Progenitor cell of endocrine pancreas (in vitro differentiated cells): ENCODE data around the gene SLC4A2. TPM values are rescaled to one million over a fixed set of nuclear protein-coding genes. Genes with fewer than 3 reads are reported as not detected.
"Not testable (repeated sequence)": the region's sequence is repeated elsewhere in the genome, so short reads cannot be mapped to it uniquely, and the experiment has no call there.

Source experiments
- DNase-seq: peaks from one replicate; pipeline ENCODE4 v3.0.0; 2021; ENCODE audit warnings: low spot score; ENCODE audit not compliant: unreplicated experiment
- H3K27ac Mint-ChIP-seq: 2 replicates; pipeline ENCODE4 v1.8.0; 2021; ENCODE audit warnings: mild to moderate bottlenecking, moderate library complexity, mixed read lengths
- H3K27me3 Mint-ChIP-seq: 2 replicates; pipeline ENCODE4 v1.8.0; 2021; ENCODE audit warnings: mixed read lengths
- H3K36me3 Mint-ChIP-seq: 2 replicates; pipeline ENCODE4 v1.8.0; 2022; ENCODE audit warnings: mixed read lengths; ENCODE audit not compliant: insufficient read depth
- H3K4me1 Mint-ChIP-seq: 2 replicates; pipeline ENCODE4 v1.8.0; 2021; ENCODE audit warnings: low read depth, mixed read lengths
- H3K4me3 Mint-ChIP-seq: 2 replicates; pipeline ENCODE4 v1.8.0; 2021; ENCODE audit warnings: low read depth, mild to moderate bottlenecking, moderate library complexity, mixed read lengths
- H3K9me3 Mint-ChIP-seq: 2 replicates; pipeline ENCODE4 v1.8.0; 2021; ENCODE audit warnings: low read depth, mixed read lengths
- total RNA-seq: library from RNA; stranded (reverse); gene quantifications from 2 replicates; pipeline ENCODE4 v1.2.1, GENCODE V29; 2021
- TF ChIP-seq, protein P1 (sequence below): fragments of 200-600 bp; sonication (generic); IDR thresholded peaks from one replicate; pipeline ENCODE4 v1.5.0; 2021; ENCODE audit warnings: antibody characterized with exemption, mild to moderate bottlenecking; ENCODE audit not compliant: unreplicated experiment

SLC4A2 gene
- total RNA-seq, 1 donor from 2014 or later, result 213 TPM

DNA sequence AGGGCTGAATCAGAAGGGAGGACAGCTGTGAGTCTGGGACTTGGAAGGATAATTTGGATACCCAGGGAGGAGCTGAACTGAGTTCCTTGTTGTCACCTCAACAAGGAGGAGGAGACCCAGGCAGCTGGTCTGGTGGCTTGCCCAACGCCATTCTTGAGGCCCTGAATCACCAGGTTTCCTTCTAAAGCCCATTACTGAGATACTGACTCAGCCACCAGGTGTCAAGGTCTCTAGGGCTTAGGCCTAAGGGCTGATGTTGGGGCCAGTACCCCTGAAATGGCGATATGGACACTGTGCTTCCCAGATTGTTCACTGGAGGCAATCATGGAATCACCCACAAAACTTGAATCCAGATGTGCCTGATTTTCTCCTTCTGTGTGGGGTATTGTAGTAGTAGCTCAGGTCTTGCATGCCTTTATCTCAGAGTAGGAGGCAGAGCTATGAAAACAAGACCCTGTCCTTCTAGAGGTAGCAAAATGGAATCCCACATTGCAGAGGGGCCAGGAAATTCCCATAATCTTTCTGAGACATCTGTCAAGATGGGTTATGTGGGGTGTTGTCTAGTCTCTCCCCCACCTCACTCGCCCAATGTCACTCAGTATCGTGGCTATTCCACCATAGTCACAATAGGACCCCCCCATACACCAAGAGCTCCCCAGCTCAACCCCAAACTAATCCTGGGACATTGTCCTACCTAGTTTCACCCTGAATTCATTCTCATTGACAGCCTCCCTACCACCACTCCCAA is 33.3 kb upstream of the SLC4A2 start:
- Mint-ChIP-seq H3K27me3 (peaks cover 33% of the 10 kb centered on the region), H3K9me3 (no peaks in the 10 kb centered on the region), H3K27ac (no peak overlapping the region), H3K4me3 (no peak overlapping the region), H3K4me1 (peaks cover 19% of the 10 kb centered on the region), H3K36me3 (no peaks in the 10 kb centered on the region)
- TF ChIP-seq, protein P1, sequence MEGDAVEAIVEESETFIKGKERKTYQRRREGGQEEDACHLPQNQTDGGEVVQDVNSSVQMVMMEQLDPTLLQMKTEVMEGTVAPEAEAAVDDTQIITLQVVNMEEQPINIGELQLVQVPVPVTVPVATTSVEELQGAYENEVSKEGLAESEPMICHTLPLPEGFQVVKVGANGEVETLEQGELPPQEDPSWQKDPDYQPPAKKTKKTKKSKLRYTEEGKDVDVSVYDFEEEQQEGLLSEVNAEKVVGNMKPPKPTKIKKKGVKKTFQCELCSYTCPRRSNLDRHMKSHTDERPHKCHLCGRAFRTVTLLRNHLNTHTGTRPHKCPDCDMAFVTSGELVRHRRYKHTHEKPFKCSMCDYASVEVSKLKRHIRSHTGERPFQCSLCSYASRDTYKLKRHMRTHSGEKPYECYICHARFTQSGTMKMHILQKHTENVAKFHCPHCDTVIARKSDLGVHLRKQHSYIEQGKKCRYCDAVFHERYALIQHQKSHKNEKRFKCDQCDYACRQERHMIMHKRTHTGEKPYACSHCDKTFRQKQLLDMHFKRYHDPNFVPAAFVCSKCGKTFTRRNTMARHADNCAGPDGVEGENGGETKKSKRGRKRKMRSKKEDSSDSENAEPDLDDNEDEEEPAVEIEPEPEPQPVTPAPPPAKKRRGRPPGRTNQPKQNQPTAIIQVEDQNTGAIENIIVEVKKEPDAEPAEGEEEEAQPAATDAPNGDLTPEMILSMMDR, result no peak
- no peak for DNase-seq

DNA sequence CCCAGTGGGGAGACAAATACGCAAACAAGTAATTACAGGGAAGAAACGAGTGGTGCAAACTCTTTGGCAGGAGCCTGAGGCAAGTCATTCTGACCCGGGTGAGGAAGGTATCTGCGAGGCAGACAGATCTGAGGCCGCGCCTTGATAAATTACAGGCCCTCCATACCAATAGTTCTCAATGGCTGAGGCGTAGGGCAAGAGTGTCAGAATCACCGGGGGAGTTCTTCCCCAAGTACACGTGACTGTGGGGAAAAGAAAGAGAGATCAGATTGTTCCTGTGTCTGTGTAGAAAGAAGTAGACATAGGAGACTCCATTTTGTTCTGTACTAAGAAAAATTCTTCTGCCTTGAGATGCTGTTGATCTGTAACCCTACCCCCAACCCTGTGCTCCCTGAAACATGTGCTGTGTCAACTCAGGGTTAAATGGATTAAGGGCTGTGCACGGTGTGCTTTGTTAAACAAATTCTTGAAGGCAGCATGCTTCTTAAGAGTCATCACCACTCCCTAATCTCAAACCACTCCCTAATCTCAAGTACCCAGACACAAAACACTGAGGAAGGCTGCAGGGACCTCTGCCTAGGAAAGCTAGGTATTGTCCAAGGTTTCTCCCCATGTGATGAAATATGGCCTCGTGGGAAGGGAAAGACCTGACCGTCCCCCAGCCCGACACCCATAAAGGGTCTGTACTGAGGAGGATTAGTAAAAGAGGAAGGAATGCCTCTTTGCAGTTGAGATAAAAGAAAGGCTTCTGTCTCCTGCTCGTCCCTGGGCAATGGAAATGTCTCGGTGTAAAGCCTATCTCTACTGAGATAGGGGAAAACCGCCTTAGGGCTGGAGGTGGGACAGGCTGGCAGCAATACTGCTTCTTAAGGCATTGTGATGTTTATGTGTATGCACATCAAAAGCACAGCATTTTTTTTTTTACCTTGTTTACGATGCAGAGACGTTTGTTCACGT is 32.3 kb upstream of the SLC4A2 start:
- Mint-ChIP-seq H3K4me1 (peaks cover 19% of the 10 kb centered on the region), H3K27ac (peak overlapping the region; percentile 97), H3K4me3 (peak overlapping the region; percentile 87), H3K27me3 (peaks cover 23% of the 10 kb centered on the region)
- not testable (repeated sequence) for H3K9me3 Mint-ChIP-seq, DNase-seq, H3K36me3 Mint-ChIP-seq

DNA sequence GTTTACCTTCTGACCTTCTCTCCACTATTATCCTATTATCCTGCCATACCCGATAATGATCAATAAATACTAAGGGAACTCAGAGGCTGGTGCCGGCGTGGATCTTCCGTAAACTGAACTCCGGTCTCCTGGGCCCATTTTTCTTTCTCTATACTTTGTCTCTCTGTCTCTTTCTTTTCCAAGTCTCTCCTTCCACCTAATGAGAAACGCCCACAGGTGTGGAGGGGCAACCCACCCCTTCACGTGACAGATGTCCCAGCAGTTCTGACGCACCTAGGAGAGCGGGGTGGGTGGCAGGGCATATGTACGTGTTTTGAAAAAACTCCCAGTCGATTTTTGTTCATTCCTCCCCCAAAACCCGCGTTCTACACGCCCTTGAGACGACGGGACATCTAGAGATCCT is 31.7 kb upstream of the SLC4A2 start:
- H3K9me3 Mint-ChIP-seq, DNase-seq, H3K36me3 Mint-ChIP-seq: not testable (repeated sequence)
- Mint-ChIP-seq H3K4me1 (peaks cover 19% of the 10 kb centered on the region), H3K27me3 (peaks cover 23% of the 10 kb centered on the region), H3K4me3 (peak overlapping the region; percentile 87), H3K27ac (peak overlapping the region; percentile 97)

DNA sequence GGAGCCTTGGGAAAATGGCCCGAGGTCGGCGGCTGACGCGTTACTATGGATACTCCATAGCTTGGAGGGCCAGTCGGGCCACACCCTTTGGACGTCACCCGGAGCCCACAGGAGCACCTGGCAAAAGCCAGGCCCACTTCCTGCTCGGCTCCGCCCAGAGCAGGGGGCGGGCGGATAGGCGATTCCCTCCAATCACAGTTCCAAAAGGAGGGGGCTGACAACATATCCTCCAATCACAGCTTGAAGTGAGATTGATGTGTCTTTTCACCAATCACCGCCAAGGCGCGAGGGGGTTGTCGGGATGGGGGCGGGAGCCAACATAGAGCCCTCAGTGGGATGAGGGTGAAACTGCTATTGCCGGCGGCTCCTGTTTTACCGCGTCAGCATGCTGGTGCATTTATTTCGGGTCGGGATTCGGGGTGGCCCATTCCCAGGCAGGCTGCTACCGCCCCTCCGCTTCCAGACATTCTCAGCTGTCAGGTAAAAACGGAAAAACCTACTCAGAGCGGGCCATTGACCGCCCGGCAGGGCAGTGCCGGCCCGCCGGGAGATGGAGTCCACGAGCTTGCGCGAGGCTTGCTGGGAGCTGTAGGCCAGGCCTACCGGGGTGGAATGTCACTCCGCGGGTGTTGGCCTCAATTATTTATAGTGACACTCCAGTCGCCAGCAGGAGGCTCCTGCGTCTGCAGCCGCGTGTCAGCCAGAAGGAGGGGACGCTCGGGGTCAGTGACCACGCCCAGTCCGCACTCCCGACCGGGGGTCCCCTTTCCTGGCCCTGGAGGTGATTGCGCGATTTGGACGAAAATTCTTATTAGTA is 31.1 kb upstream of the SLC4A2 start, which contains the start of gene ABCB8:
ABCB8 (plus strand) TSS at position 320 of the 817 bp plus-strand sequence; CDS start at position 386, 66 bp downstream.
- Mint-ChIP-seq H3K9me3 (no peaks in the 10 kb centered on the region), H3K27ac (peak within 1 kb of the TSS; percentile 97), H3K27me3 (peaks cover 17% of the 10 kb centered on the region), H3K36me3 (no peaks in the 10 kb centered on the region), H3K4me3 (peak within 1 kb of the TSS; percentile 87), H3K4me1 (peaks cover 19% of the 10 kb centered on the region)
- DNase-seq, result peak; percentile 97
- TF ChIP-seq, protein P1, result peak; percentile 55

DNA sequence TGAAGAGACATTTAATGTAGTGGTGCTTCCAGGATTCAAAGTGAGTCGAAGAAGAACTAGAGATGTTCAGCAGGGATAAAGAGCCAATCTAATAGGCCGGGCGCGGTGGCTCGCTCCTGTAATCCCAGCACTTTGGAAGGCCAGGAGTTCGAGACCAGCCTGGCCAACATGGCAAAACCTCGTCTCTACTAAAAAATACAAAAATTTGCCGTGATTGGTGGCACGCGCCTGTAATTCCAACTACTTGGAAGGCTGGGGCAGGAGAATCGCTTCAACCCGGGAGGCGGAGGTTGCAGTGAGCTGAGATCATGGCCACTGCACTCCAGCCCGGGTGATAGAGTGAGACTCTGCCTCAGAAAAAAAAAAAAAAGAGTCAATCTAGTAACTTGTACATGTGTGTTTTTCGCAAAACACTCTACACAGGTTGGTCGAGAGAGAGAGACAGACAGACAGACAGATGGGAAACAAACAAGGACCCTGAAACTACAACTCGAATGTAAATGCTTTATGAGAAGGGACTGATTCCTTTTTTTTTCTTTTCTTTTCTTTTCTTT is 30.4 kb upstream of the SLC4A2 start:
- Mint-ChIP-seq H3K36me3 (no peaks in the 10 kb centered on the region), H3K4me1 (peaks cover 19% of the 10 kb centered on the region), H3K9me3 (no peaks in the 10 kb centered on the region), H3K27ac (peak overlapping the region; percentile 97), H3K4me3 (peak overlapping the region; percentile 87), H3K27me3 (peaks cover 17% of the 10 kb centered on the region)
- no peak for DNase-seq
- TF ChIP-seq, protein P1, result no peak
